Caco-2 (cell line): ENCODE results near the gene SEMA4G. TPM values are rescaled to one million over a fixed set of nuclear protein-coding genes. Genes with fewer than 3 reads are reported as not detected.
"Not testable (repeated sequence)": the region's sequence is repeated elsewhere in the genome, so short reads cannot be mapped to it uniquely, and the experiment has no call there.

ENCODE experiments used
- BruUV-seq: library from RNA; stranded (reverse); fragments of 400-500 nt; replicated peaks from 2 replicates; lab custom pipeline; 2021; lab: Mats Ljungman, UMichigan
- CTCF ChIA-PET: fragments of 300-600 bp; sonication (Branson Sonifier 250); formaldehyde crosslinking; loops from one replicate; lab custom pipeline; 2022; ENCODE audit warnings: antibody characterized with exemption; lab: Charles Lee
- POLR2A ChIA-PET: fragments of 300-600 bp; sonication (Branson Sonifier 250); formaldehyde crosslinking; loops from one replicate; lab custom pipeline; 2022; ENCODE audit warnings: antibody characterized with exemption; lab: Charles Lee
- DNase-seq, 2 experiments: peaks; one replicate each; pipeline versions ENCODE4 v3.0.0 to v3.0.0-alpha.2; 2020 to 2022
- H3K27me3 ChIP-seq: replicated peaks from 2 replicates; pipeline ENCODE4 v1.6.0; 2011; ENCODE audit warnings: low read length; ENCODE audit not compliant: control insufficient read depth, insufficient read depth
- H3K36me3 ChIP-seq: 2 replicates; pipeline ENCODE4 v1.5.1; 2011; ENCODE audit warnings: low read length; ENCODE audit not compliant: control insufficient read depth, insufficient read depth
- H3K4me1 ChIP-seq: fragments of 250-450 bp; sonication (Bioruptor Pico); 2 replicates; pipeline ENCODE4 v1.5.1; 2020; ENCODE audit warnings: mild to moderate bottlenecking
- H3K4me3 ChIP-seq: 2 replicates; pipeline ENCODE4 v1.5.1; 2011; ENCODE audit warnings: low read depth, mild to moderate bottlenecking, control low read depth, low read length
- H3K9me3 ChIP-seq: fragments of 250-450 bp; sonication (Bioruptor Pico); 2 replicates; pipeline ENCODE4 v1.5.1; 2020; ENCODE audit warnings: mild to moderate bottlenecking, moderate library complexity
- H3K27ac Mint-ChIP-seq: one replicate; pipeline ENCODE4 v1.8.0; 2022; ENCODE audit warnings: mixed read lengths; ENCODE audit not compliant: unreplicated experiment
- H3K27me3 Mint-ChIP-seq: one replicate; pipeline ENCODE4 v1.8.0; 2022; ENCODE audit warnings: mixed read lengths; ENCODE audit not compliant: insufficient read depth, unreplicated experiment
- H3K36me3 Mint-ChIP-seq: one replicate; pipeline ENCODE4 v1.8.0; 2022; ENCODE audit warnings: mild to moderate bottlenecking, mixed read lengths; ENCODE audit not compliant: insufficient read depth, unreplicated experiment
- H3K4me1 Mint-ChIP-seq: one replicate; pipeline ENCODE4 v1.8.0; 2022; ENCODE audit warnings: low read depth, mixed read lengths; ENCODE audit not compliant: unreplicated experiment
- H3K4me3 Mint-ChIP-seq: one replicate; pipeline ENCODE4 v1.8.0; 2022; ENCODE audit warnings: mild to moderate bottlenecking, moderate library complexity, mixed read lengths; ENCODE audit not compliant: unreplicated experiment
- H3K9me3 Mint-ChIP-seq: one replicate; pipeline ENCODE4 v1.8.0; 2022; ENCODE audit warnings: mixed read lengths; ENCODE audit not compliant: unreplicated experiment
- CTCF ChIP-seq, 2 experiments: fragments of 200-600 bp in 1 of 2; IDR thresholded peaks; 1 replicate in 1 of 2; 2 replicates in 1 of 2; pipeline versions ENCODE4 v1.5.1 to v1.8.0; 2011 to 2022; ENCODE audit warnings: antibody characterized with exemption in 1 of 2, control low read depth in 1 of 2, inconsistent platforms in 1 of 2, low read depth in 1 of 2, low read length in 1 of 2, mild to moderate bottlenecking in 1 of 2, moderate library complexity in 1 of 2; ENCODE audit not compliant: insufficient read depth in 1 of 2, severe bottlenecking in 1 of 2, unreplicated experiment in 1 of 2
- intact Hi-C: fragments of 100-400 bp; cut with micrococcal nuclease; formaldehyde crosslinking; loops from one replicate; pipeline ENCODE4 v1.10.0; 2022; ENCODE audit not compliant: unreplicated experiment
- total RNA-seq: library from RNA; stranded (reverse); gene quantifications from 2 replicates; pipeline ENCODE4 v1.2.3, GENCODE V29; 2022

SEMA4G gene
- total RNA-seq, 1 experiment from 2014 or later: 81.2 TPM

- Histone ChIP-seq H3K9me3 (no peaks in the 10 kb centered on the region), H3K36me3 (peaks cover 11% of the 10 kb centered on the region; the same call in 1 of the 2 replicates), H3K27me3 (no peaks in the 10 kb centered on the region), H3K4me3 (peak overlapping the region; percentile 18; the same call in 1 of the 2 replicates), H3K4me1 (peaks cover 41% of the 10 kb centered on the region)
- H3K27ac Mint-ChIP-seq: peak overlapping the region; percentile 86
- intact Hi-C loops: no loop called here
- TF ChIP-seq CTCF (IDR thresholded peaks at IDR 0.05; ENCODE audit: insufficient read depth in 1 of 2, low read depth in 1 of 2, low read length in 1 of 2, severe bottlenecking in 1 of 2, unreplicated experiment in 1 of 2): no peak
- CTCF ChIA-PET: no interaction called here
- H3K4me3 Mint-ChIP-seq: peak overlapping the region; percentile 90
- no peaks in the 10 kb centered on the region for H3K27me3 Mint-ChIP-seq
- H3K36me3 Mint-ChIP-seq: peaks cover 44% of the 10 kb centered on the region
- no TSS peak for BruUV-seq
- H3K4me1 Mint-ChIP-seq: peaks cover 63% of the 10 kb centered on the region
- DNase-seq: no peak
- H3K9me3 Mint-ChIP-seq: no peaks in the 10 kb centered on the region
- POLR2A ChIA-PET: no interaction called here
Measured at GRCh38 chr10:100972115-100972903, 3.0 kb downstream of the SEMA4G start.

- ChIA-PET CTCF (no interaction called here), POLR2A (interaction anchor here (0.7 kb wide), 1 partner anchor 37 kb away, joined by 3 read pairs; no protein-coding TSS in a partner anchor)
- Mint-ChIP-seq H3K36me3 (peaks cover 44% of the 10 kb centered on the region), H3K27ac (peak overlapping the region; percentile 68), H3K4me3 (peak overlapping the region; percentile 32), H3K9me3 (no peaks in the 10 kb centered on the region), H3K4me1 (peaks cover 58% of the 10 kb centered on the region), H3K27me3 (no peaks in the 10 kb centered on the region)
- Histone ChIP-seq H3K4me3 (no peak overlapping the region), H3K36me3 (peaks cover 11% of the 10 kb centered on the region; the same call in 1 of the 2 replicates), H3K9me3 (no peaks in the 10 kb centered on the region), H3K27me3 (no peaks in the 10 kb centered on the region), H3K4me1 (peaks cover 41% of the 10 kb centered on the region)
- DNase-seq: no peak
- TF ChIP-seq CTCF (IDR thresholded peaks at IDR 0.05; ENCODE audit: insufficient read depth in 1 of 2, low read depth in 1 of 2, low read length in 1 of 2, severe bottlenecking in 1 of 2, unreplicated experiment in 1 of 2): no peak
- no TSS peak for BruUV-seq
- intact Hi-C loops: no loop called here
Measured at GRCh38 chr10:100972904-100973535, 3.7 kb downstream of the SEMA4G start.

GRCh38 chr10:100975397-100975796 lies 6.1 kb downstream of the SEMA4G start:
- H3K27ac Mint-ChIP-seq, CTCF ChIA-PET, H3K4me3 ChIP-seq, POLR2A ChIA-PET, H3K4me3 Mint-ChIP-seq, H3K9me3 ChIP-seq, H3K27me3 Mint-ChIP-seq, DNase-seq, H3K9me3 Mint-ChIP-seq, intact Hi-C loops, H3K27me3 ChIP-seq, BruUV-seq: not testable (repeated sequence)
- Mint-ChIP-seq H3K36me3 (peaks cover 46% of the 10 kb centered on the region), H3K4me1 (peaks cover 44% of the 10 kb centered on the region)
- peaks cover 34% of the 10 kb centered on the region for H3K4me1 ChIP-seq
- peaks cover 17% of the 10 kb centered on the region; the same call in 1 of the 2 replicates for H3K36me3 ChIP-seq
